GM18511 (cell line): ENCODE results near the gene NDUFB10.
"Not testable (repeated sequence)": the region's sequence is repeated elsewhere in the genome, so short reads cannot be mapped to it uniquely, and the experiment has no call there.

Source experiments
- ATAC-seq: cut with Tn5 transposase; IDR thresholded peaks from one replicate; pipeline ENCODE4 v1.9.1; 2021; ENCODE audit warnings: mild to moderate bottlenecking, moderate library complexity; ENCODE audit not compliant: unreplicated experiment

The NDUFB10 gene

GRCh38 chr16:1923299-1924034 lies 35.9 kb upstream of the NDUFB10 start:
- no peak for ATAC-seq

- ATAC-seq, result no peak
Measured at GRCh38 chr16:1924095-1924494, 35.2 kb upstream of the NDUFB10 start.

DNA sequence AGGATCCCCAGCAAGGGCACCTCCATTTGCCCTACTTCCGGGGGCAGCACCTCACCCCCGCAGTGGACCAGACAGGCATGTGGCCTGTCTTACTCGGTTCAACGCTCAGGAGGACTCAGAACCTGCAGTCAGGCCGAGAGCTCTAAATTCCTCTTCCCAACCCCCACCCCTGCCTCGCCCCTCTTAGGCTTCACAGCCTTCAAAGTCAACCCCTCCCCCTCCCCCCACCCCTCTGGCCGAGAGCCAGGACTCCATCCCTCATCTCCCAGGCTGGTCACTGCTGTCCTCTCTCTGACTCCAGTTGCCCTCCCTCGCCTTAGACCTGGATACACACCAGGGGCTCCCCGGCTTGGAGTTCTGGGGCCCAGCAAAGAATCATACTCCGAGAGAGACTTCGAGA lies 33.1 kb upstream of the NDUFB10 start:
- ATAC-seq, result no peak

DNA sequence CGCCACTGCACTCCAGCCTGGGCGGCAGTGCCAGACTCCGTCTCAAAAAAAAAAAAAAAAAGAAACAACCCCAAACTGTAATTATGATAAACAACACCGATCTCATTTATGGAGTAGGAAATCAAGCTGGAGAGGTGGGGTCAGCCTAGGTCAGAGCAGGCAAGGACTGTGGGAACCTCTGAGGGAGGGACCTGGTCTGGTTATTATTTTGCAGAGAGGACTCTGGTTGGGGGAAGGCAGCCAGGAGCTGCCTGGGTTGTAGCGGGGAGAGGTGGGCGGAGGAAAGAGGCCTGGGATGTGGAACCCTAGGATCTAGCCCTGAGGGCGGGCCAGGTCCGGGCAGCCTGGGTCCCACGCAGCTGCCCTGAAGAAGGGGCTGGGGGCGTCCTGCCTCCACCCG lies 30.2 kb upstream of the NDUFB10 start:
- ATAC-seq, result no peak

DNA sequence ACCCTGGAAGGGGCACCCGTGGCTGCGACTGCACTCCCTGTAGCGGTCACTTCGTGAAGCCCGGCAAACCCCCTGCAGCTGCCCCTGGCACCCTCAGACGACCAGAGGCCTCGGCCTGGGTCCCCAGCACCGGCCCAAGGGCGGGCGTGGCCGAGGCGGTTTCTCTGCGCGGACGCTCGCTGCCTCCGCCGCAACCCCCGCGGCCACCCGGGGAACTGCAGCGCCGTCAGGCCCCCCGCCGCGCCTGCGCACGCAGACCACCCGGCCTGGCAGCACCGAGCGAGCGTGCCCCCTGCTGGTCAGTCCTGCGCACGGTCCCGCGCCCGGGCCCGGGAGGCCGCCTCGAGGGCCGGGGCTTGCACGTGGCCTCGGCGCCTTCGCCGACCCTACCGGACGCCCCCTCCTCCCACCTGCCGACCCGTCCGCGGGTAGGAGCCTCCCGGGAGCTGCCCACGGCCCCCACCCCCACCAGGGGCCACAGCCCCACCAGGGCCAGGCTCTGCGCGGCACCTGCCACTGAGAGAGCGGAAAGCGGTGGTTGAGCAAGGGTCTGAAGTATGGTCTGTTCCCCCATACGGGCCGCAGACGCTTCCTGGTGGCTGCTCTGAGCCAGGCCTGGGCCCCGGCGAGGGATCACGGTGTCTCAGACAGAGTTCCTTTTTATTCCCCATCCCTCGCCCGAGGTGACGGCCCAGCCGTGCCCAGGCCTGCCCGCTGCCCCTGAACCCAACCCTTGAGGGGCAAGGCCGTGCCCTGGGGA lies 29.6 kb upstream of the NDUFB10 start:
- ATAC-seq, result peak; percentile 78

DNA sequence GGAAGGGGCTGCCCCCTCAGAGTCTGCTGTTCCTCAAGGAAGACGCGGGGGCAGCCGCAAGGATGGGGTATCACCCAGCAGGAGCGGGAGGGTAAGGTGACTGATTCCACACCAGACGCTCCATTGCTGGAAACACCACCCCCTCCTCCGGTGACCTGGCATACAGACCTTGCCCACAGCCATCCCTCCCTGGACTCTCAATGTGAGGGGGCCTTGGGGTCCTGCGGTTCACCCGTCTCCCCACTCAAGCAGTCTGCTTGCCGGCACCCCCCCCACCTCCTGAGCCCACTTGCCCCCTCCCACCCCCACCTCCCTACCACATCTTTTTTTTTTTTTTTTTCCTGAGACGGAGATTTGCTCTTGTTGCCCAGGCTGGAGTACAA lies 29.0 kb upstream of the NDUFB10 start:
- no peak for ATAC-seq

DNA sequence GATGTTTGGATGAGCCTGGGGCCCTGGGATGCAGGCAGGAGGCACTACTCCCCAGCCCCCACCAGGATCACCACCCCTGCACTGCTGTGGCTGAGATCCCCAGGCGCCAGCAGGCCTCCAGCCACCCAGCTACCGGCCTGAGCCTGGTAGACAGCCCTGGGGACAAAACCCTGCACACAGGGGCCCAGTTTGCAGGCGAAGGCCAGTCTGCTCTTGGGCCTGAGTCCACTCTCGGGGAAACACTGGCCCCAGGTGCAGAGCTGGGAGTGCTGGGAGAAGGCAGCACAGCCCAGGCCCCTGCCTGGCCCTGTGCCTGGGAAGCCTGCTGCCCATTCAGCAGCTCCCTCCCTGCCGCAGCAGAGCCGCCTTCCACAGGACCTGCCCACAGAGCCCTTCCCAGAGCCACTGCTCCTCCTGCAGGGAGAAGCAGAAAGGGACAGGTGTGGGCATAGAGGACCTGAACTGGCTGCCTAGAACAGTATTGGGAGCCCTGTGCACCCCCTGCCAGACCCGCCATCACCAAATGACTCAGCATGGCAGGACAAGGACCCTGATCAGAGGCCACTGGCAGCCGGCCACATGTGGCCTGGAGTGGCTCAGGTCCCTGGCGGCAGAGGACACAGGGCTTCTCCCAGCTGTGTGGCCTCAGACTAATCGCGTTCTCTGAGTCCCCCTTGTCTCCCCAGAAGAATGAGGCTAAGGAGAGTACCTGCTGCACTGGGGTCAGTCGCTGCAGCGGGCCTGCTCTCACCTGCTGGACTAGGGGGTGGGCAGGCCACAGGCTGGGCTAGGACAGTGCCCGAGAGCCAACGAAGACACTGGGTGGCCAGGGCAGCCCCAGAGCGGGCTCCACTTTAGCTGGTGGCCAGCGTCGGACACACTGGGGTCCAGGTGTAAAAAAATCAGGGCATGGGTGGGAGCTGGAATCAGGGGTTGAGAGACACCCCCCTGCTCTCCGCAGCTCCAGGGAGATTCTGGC lies 27.0 kb upstream of the NDUFB10 start:
- ATAC-seq, result no peak

DNA sequence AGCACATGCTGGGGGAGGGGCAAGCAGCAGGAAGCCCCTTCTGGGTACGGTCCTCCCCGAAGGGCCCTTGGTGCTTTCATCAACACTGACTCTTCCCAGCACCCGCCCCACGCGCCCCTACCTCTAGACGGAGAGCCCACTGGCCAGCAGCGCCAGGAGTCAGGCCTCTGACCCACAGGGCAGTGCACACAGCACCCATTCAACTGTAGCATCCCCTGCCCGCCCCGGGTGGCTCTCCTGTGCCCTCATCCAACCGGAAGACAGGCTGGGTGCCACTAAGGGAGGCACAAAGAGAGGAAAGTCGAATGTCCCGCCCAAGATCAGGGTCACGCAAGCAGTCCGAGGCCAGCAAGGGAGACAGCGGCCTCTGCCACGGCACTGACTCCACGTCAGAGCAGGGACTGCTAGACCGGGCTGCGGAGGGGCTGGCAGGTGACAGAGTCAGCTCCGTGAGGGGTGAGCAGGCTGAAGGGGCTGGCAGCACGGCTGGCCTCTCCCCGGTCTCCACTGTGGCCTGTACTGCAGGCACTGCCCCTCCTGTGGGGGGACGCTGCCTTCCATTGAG lies 26.2 kb upstream of the NDUFB10 start:
- no peak for ATAC-seq

DNA sequence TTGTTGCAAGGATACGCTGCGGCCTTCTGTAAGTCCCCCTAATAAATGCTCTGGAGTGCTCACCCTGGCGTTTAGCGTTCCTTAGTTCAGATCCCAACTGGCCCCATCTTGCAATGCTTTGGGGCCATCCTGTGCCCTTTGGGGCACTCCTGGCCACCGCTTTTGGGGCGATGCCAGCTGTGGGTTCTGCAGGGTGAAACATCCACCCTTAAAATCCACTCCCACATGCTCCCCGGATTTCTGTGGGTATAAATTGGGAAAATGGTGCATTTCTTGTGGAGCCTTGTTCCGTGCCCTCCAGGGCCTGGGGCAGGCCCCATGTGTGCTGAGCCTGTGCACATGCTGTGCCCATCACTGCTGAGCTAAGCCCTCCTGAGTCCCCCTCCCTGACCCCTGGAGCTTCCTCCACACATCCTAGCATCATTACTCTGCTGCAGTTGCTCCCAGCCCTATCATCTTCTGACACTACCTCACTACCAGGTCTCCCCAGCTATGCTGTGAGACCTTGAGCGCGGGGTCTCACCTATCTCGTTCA lies 22.3 kb upstream of the NDUFB10 start:
- ATAC-seq, result no peak

- ATAC-seq, result no peak
Measured at GRCh38 chr16:1938316-1938715, 21.0 kb upstream of the NDUFB10 start.

DNA sequence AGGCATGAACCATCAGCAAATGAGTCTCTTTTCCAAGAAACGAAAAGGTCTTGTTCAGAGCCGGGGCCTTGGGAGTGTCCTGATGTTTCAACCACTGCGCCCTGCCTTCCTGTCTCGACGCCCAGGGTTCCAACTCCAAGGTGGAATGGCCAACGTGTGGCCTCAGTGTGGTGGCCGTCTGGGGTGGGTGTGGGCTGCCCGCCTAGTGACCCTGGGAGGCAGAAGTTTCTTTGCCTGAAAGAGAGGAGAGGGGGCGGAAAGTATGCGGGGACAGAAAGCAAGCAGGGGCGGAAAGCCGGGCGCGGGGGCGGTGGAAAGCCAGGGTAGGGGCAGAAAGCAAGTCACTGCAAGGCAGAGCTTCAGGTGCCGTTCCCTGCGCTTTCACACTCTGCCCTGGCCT lies 20.4 kb upstream of the NDUFB10 start:
- no peak for ATAC-seq

DNA sequence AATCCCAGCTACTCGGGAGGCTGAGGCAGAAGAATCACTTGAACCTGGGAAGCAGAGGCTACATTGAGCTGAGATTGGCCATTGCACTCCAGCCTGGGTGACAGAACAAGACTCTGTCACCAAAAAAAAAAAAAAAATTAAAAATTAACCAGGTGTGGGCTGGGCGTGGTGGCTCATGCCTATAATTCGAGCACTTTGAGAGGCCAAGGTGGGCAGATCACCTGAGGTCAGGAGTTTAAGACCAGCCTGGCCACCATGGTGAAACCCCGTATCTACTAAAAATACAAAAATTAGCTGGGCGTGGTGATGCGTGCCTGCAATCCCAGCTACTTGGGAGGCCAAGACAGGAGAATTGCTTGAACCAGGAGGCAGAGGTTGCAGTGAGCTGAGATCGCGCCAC lies 19.5 kb upstream of the NDUFB10 start:
- ATAC-seq, result not testable (repeated sequence)

DNA sequence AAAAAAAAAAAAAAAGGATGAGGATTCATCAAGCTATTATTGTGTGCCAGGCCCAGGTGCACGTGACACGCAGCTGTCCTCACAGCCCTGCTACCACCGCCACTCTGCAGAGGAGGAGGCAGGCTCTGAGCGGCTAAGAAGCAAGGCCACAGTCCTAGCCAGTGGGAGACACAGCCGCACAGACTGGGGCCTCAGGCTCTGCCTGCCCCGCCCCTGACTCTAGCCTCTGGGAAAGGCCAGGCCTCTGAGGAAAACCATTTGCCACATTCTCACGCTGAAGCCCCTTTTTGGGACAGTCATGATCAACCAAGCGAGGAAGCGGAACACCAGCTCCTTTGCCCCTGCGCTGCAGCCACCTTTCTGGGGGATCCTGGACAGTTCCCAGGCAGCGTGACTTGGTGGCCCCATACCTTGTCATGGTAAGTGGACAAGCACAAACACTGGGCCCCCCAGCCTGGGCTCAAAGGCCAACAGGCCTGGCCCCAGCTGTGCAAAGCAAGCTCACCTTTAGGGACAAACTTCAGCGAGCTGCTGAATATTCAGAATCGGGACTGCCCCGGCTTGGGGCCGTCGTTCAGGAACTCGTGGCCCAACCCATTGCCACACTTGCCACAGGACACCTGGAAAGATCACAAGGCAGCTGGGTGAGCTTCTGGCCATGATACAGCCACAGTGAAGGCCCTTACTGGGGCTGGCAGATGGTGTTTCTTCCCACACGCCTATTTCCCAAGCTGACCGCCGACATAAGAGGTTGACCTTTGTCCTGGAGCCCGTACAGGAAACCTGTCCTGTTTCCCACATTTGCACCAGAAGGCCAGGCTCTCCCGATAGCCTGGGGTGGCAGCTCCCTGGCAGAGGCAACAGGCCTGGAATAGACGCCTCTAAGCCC lies 18.8 kb upstream of the NDUFB10 start:
- no peak for ATAC-seq

GRCh38 chr16:1941162-1942046 lies 17.9 kb upstream of the NDUFB10 start:
- ATAC-seq, result no peak

- no peak for ATAC-seq
Measured at GRCh38 chr16:1942047-1942809, 17.1 kb upstream of the NDUFB10 start.

DNA sequence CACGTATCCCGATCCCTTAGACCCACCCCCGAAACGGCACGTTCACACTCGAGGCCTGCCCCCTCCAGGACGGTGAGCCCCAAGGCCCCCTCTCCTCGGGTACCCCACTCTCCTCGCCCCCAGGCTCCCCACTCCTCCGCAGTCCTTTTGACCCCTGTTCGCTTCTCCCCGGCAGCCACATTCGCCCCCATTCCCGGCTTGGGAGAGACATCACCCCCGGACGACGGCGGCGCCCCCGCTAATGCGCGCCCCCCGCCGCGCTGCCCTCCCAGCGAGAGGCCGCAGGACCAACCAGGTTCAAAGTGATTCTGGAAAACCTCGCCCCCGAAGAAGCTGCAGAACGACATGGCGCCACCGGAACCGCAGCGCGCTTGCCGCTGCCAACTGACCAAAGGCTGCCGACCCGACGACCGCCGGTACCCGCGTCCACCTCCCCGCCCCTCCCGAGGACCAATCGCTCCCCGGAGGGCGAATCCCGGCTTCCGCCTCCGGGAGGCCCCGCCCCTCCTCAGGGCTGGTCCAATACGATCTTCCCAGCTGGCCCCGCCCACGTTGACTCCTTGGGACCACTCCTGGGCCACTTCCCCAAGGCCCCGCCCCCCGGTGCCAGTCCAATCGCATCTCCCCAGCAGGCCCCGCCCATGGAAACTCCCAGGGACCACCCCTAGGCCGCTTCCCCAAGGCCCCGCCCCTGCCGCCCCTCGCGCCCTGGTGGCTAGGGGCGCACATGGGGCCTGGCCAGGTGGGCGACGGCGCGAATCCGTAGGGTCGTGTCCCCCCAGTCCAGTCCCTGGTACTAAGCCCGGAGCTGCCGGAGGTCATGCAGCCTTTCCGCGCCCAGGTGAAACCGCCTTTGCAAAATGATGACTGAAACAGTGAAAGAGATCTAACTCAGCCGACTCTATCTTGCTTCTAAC lies 16.3 kb upstream of the NDUFB10 start, which contains the start of gene MSRB1:
Gene MSRB1, minus strand, starts transcription at position 390 of the 917 bp plus-strand sequence. Its CDS starts 43 bp downstream, at position 347.
- ATAC-seq, result peak; percentile 93
